Tibial artery (tissue), 4 donors: ENCODE data around the gene P2RY4.
A peak's percentile ranks its signal among the peaks of the same experiment; 100 is the strongest.

ENCODE experiments used
- DNase-seq, 2 donors: peaks; one replicate each; pipeline ENCODE4 v3.0.0-alpha.2; 2019
- H3K27ac ChIP-seq, 2 donors: fragments of 200-600 bp; sonication (generic) in 1 of 2; 1 replicate in 1 of 2; 2 replicates in 1 of 2; pipeline ENCODE4 v1.5.1; 2018 to 2019; ENCODE audit warnings: mild to moderate bottlenecking in 1 of 2
- H3K27me3 ChIP-seq, 2 donors: fragments of 200-600 bp; sonication (generic) in 1 of 2; one replicate each; pipeline versions ENCODE4 v1.5.1 to v1.6.0; 2016 to 2019
- H3K36me3 ChIP-seq, 3 donors: fragments of 200-600 bp; sonication (generic) in 2 of 3; one replicate each; pipeline ENCODE4 v1.5.1; 2016 to 2019; ENCODE audit warnings: mild to moderate bottlenecking in 2 of 3
- H3K4me1 ChIP-seq, 4 donors: fragments of 200-600 bp; sonication (generic) in 2 of 4; 1 replicate in 3 of 4; 2 replicates in 1 of 4; pipeline ENCODE4 v1.5.1; 2016 to 2019
- H3K4me3 ChIP-seq, 2 donors: fragments of 200-600 bp; sonication (generic) in 1 of 2; 1 replicate in 1 of 2; 2 replicates in 1 of 2; pipeline ENCODE4 v1.5.1; 2018 to 2019; ENCODE audit warnings: mild to moderate bottlenecking in 2 of 2
- H3K9me3 ChIP-seq, 3 donors: fragments of 200-600 bp; sonication (generic) in 1 of 3; one replicate each; pipeline ENCODE4 v1.5.1; 2016 to 2019
- CTCF ChIP-seq, 2 experiments: fragments of 200-600 bp in 1 of 2; fragments of 450-650 bp in 1 of 2; IDR thresholded peaks; one replicate each; pipeline ENCODE4 v1.5.1; 2017 to 2019; ENCODE audit warnings: antibody characterized with exemption in 2 of 2, mild to moderate bottlenecking in 1 of 2, moderate library complexity in 1 of 2
- intact Hi-C: fragments of 100-400 bp; cut with DNase I; formaldehyde crosslinking; loops from one replicate; pipeline ENCODE4 v1.15.0; 2023; ENCODE audit warnings: low total_unique reads

The P2RY4 gene

GRCh38 chrX:70264784-70265183, 4.8 kb upstream of the P2RY4 start:
- intact Hi-C loops = no loop called here
- no peaks in the 10 kb centered on the region for H3K27me3 ChIP-seq
- H3K4me3 ChIP-seq = no peak overlapping the region
- no peaks in the 10 kb centered on the region for H3K4me1 ChIP-seq
- no peaks in the 10 kb centered on the region for H3K36me3 ChIP-seq
- H3K27ac ChIP-seq = no peak overlapping the region
- no peak for DNase-seq
- TF ChIP-seq CTCF (IDR thresholded peaks at IDR 0.05) = no peak
- no peaks in the 10 kb centered on the region for H3K9me3 ChIP-seq

GRCh38 chrX:70262952-70263567, 3.1 kb upstream of the P2RY4 start:
- Histone ChIP-seq H3K27me3 (no peaks in the 10 kb centered on the region), H3K27ac (no peak overlapping the region), H3K9me3 (no peaks in the 10 kb centered on the region), H3K36me3 (no peaks in the 10 kb centered on the region), H3K4me3 (no peak overlapping the region), H3K4me1 (no peaks in the 10 kb centered on the region)
- DNase-seq = peak in 1 of 2 donors; percentile 20
- TF ChIP-seq CTCF (IDR thresholded peaks at IDR 0.05) = peak; percentile 32 to 34
- intact Hi-C loops = no loop called here

- H3K4me3 ChIP-seq = no peak overlapping the region
- H3K4me1 ChIP-seq = no peaks in the 10 kb centered on the region
- no peaks in the 10 kb centered on the region for H3K36me3 ChIP-seq
- no peak for DNase-seq
- H3K27me3 ChIP-seq = no peaks in the 10 kb centered on the region
- no peaks in the 10 kb centered on the region for H3K9me3 ChIP-seq
- intact Hi-C loops = no loop called here
- H3K27ac ChIP-seq = no peak overlapping the region
- TF ChIP-seq CTCF (IDR thresholded peaks at IDR 0.05) = no peak
These were observed 2.3 kb downstream of the P2RY4 start for GRCh38 chrX:70257423-70258288.

GRCh38 chrX:70255452-70255851, 4.6 kb downstream of the P2RY4 start:
- Histone ChIP-seq H3K9me3 (no peaks in the 10 kb centered on the region), H3K36me3 (no peaks in the 10 kb centered on the region), H3K27me3 (no peaks in the 10 kb centered on the region), H3K4me3 (no peak overlapping the region), H3K4me1 (no peaks in the 10 kb centered on the region), H3K27ac (no peak overlapping the region)
- no peak for DNase-seq
- intact Hi-C loops = no loop called here
- TF ChIP-seq CTCF (IDR thresholded peaks at IDR 0.05) = no peak

GRCh38 chrX:70254909-70255308, 5.1 kb downstream of the P2RY4 start:
- Histone ChIP-seq H3K4me1 (no peaks in the 10 kb centered on the region), H3K27me3 (no peaks in the 10 kb centered on the region), H3K36me3 (no peaks in the 10 kb centered on the region), H3K9me3 (no peaks in the 10 kb centered on the region), H3K27ac (no peak overlapping the region), H3K4me3 (no peak overlapping the region)
- no peak for TF ChIP-seq CTCF (IDR thresholded peaks at IDR 0.05)
- intact Hi-C loops = no loop called here
- no peak for DNase-seq
